HG02623 (cell line): ENCODE measurements around the gene TGFA.

Experiments used
- ATAC-seq: cut with Tn5 transposase; IDR thresholded peaks from one replicate; pipeline ENCODE4 v1.9.1; 2021; ENCODE audit warnings: moderate library complexity; ENCODE audit not compliant: unreplicated experiment

TGFA gene

DNA sequence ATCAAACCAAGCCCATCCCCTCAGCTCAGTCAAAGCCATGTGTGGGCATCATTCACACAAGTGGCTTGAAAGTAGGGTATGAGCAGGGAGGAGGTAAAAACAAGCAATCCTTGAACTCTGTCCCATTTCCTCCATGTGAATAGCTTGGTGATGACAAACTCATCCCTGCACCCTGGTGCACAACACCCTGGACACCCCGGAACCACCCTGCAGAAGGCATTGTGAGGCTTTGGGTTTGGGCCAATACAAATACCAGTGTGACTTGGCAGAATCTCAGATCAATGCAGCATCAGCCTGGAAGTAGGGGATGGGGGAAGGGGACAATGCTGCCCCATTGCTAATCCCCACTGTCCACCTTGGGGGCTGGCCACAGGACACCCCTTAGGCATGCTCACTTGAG, 28.6 kb downstream of the TGFA start:
- ATAC-seq = no peak

DNA sequence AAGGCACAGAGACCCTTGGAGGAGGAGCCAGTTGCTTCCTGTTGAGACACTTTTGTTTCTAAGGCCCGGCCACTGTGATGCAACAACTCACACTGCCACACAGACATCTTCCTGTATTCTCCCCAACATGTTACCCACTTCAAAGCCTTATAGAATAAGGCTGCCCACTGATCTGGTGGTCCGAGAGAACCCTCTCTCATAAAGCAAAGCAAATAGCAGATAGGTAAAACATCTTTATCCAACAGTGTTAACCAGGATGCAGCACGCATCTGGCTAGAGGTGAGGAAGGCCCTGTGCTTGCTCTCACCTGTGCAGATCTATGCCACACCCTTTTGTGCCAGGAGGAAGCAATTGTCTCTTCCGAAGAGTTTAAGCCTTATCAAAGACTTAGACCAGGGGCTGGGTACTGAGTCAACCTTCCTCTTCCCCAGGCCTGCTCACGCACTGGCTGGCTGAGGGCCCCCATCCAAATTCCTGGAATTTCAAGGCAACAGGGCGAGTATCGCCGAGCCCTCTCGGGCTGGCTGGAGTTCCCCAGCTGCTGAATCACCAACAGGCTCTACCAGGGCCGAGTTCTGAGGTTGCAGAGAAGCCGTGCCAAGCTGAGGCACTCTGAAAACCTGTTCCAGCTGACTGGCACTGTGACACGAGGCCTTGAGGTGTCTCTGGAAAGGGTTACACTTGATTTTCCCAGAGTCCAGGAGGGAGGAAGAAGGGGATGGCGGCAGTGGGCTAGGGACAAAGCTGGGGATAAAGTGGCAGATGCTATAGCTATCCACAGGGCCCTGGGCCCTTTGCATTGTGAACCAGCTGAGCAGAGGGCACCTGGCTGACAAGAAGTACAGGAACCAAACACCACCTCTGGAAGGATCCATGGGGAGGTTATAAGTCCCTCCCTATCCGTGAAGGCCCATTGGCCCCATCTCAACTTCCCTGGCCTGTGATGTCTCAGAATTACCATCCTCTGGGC, 29.3 kb downstream of the TGFA start:
- ATAC-seq = no peak

DNA sequence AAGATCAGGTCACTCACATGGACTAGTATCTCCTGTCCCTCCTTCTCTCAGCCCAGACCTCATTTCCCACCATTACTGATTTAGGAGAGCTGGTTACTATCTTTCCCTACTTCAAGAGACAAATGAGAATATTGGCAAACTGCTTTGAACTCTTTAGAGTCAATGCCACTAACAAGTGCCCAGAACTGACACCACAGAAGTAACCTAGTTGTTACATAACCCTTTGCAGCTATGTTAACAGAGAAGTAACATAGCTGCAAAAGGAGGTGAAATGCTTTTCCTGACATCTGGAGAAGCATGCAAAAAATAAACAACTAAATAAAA, 30.0 kb downstream of the TGFA start:
- ATAC-seq = no peak

DNA sequence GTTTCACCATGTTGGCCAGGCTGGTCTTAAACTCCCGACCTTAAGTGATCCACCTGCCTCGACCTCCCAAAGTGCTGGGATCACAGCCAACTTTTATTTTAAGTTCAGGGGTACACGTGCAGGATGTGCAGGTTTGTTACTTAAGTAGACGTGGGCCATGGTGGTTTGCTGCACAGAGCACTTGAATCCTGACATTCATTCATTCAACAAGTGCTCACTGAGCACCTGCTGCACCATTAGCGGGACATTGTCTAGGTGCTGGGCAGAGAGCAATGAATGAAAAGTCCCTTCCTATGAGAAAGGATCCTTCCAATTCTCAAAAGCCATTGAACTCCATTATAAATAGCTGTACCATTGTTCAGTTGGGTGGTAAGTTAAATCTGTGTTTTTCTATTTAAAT, 31.0 kb downstream of the TGFA start:
- no peak for ATAC-seq

DNA sequence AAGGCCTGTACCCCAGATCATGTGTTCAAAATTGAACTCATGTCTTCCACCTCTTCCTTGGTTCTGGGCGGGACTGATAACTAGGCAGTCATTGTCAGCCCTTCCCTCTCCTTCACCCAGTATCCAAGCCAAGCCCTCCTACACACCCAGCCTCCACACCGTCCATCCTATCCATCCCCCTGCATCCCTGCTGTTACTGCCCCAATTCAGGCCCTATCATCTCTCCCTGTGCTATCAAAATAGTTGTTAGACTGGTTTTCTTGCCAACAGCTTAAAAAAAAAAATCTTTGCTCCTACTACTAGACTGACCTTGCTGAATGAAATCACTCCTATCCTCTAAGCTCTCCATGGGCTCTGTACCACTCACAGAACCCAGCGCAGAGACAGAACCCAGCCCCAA, 32.8 kb downstream of the TGFA start:
- no peak for ATAC-seq

DNA sequence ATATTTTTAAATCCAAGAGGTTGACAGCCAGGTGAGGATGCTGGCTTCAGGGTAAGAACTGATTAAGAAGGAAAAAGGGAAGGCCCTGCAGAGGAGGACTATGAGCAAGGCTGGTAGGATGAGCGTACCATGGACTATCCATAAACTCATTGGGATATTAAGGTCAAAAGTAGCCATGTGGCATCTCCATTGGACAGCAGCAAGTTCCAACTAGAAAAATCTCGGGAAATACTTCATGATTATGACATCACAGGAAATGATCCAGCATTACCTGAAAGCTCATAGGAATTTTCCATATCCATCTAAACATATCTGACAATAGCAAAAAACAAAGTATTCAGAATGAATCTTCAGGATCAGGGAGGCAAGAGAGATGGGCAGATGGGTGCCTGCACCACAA, 34.2 kb downstream of the TGFA start:
- ATAC-seq = no peak

DNA sequence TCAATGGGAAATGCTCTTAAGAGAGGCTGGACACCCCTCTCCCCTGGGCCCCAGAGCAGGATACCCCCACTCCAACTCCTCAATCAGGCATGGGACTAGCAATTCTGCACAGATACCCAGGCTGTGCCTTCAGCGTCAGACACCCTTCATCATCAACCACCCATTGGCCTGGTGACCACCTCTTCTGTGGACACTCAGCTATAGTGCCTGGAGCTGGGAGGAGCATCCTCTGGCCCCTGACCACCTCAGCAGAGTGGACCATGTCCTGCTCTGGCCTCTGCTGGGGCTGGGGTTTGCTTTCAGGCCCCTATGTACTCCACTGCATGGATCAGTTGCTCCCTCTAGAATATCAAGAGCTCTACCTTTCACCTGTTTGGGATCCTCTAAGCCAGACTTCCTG, 35.1 kb downstream of the TGFA start:
- ATAC-seq = no peak

DNA sequence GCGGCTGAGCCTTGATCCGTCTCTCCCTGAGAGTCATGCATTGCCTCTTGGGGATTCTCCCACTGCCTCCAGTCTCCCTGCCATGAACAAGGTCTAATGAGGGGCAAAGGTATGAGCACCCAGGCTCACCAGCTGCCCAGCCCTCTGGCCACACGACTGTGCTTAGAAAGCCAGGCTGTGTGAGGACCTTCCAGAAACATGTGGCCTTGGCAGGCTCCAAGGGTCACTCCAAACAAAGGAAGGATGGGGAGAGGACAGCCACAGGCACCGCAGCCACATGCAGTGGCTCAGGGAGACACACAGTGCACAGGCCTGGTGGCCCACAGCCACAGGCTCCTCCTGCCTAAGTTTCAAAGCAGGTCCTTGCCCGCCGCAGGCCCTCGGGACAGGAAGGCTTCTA, 35.8 kb downstream of the TGFA start:
- ATAC-seq = no peak

DNA sequence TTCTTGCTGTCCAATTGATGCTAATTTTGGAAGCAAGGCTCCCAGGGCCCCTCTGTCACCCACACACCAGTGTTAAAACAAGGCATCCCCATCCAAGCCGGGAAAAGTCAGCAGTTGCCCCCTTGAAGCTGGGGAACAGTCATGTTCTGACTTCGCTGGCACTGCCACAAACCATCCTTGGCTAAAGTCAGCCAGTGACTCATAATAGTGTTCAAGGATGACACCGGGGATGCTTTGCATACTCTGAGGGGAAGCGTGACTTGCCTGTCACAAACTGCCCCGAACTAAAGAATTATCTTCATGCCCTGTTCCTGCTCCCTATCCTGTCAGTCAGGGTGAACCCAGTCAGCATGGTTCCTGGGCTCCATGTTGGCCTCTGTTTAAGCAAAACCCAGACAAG, 37.0 kb downstream of the TGFA start:
- ATAC-seq = peak; percentile 95

DNA sequence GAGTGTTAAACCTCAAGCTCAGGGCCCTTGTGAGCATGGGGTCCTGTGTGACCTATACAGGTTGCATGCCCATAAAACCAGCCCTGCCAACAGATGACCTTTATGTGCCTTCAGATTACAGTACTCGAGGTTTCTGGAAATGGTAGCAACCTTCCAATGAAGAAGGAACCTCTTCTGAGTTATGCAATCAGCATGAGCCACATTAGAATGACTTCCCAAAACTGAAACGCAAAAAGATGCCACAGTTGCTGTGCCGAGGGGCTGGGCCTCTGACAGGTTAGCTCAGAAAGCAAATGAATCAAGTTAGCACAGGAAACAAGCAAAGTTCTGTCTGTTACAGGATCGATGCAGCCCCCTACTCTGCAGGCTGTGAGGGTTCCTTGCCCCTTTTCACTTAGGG, 37.7 kb downstream of the TGFA start:
- no peak for ATAC-seq

DNA sequence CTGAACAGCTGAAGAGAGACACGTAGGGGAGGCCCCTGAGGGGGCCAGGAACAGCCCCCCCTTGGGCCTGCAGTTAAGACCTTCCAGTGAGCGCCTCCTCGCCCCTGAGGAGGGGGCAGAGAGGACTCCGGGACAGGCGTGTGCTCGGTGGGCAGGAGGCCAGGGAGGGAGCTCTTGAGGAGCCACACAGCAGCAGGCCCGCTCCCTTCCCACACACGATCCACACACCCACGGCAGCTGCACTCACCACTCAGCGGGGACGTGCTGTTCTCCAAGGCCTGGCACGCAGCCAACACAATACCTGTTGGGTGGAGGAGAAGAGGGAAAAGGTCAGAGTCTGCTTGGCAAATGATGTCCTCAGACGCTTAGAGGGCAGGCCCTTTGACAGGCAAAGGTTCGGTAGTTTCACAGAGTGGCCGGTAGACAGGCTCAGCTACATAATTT, 39.0 kb downstream of the TGFA start:
- no peak for ATAC-seq

DNA sequence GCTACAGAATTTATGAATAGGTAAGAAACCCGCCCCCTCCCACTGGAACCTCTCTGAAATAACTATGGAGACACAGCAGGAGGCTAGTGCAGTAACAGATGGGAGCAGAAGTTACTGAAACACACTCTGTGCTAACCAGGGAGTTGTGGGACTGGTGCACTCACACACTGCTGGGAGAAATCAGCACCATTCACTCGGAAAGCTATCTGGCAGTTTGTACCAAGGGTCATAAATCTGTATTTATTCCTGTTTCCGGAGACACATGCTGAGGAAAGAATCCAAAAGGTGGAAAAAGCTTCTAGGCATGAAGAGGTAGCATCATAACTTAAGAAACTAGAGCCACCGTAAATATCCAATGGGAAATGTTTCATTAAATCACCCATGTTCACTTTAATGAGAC, 39.9 kb downstream of the TGFA start:
- ATAC-seq = no peak

DNA sequence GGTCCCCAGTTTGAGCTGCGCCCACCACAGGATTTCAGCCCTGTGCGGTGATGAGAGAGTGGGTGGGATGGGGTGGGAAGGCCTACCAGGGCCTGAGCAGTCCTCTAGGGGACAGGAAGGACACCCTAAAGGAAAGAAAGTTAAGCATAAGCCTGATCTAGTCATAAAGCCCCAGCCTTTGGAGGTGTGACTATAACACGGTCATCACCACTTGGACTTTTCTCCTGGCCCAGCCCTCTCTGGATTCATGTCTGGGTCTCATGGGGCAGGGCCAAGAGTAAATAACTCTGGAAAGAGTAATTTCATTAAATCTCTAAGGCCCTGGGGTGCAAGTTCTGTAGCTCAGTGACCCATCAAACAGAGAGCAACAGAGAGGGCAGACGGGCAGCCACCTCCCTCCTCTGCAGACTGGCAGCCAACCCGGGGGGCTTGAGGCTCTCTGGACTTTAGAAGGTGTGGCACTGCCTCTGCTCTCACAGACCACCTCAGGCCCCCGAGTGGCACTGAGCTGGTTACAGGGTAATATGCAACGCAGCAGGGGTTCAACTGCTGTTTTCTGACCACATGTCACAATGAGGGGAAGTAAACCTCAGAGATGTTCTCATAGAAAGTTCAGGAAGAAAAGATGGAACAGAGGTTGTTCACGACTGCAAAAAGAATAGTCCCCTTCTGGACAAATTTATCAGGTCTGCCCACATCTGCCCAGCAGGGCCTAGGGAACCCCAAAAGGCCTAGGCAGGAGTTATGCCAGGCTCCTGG, 41.5 kb downstream of the TGFA start:
- no peak for ATAC-seq

DNA sequence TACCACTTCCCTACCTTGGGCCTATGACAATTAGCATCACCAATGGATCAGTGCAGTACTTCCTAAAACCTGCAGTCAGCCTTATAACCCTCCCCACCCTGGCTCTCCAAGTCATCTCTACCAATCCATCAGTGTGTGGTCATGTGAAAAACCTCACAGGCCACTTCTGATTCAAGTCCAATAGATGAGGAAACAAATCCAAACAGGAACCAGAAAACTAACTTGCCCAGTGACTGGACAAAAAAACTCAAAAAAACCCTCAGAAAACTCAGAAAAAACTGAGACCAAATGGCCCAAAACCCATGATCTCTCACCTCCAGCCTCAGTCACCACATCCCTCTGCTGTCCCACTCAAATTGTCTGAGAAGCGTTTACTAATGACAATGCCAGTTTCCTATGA, 43.3 kb downstream of the TGFA start:
- ATAC-seq = no peak

DNA sequence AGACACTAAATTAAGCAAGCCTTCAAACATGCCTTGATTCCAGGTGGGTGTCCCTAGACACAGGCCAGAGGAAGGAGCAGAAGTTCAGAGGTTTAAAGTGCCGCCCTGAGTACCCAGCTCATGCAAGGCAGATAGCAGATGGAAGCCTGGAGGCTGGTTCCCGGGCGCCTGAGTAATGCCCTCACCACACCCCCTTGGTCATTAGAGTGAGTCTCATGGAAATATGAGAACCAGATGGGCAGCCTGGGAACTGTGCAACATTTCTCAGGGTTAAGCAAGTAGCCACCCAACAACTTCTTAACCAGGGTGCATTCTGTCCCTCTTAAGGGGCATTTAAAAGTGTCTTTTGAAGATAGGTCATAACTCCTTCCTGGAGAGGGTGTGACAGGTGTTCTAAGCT, 44.1 kb downstream of the TGFA start:
- ATAC-seq = no peak

DNA sequence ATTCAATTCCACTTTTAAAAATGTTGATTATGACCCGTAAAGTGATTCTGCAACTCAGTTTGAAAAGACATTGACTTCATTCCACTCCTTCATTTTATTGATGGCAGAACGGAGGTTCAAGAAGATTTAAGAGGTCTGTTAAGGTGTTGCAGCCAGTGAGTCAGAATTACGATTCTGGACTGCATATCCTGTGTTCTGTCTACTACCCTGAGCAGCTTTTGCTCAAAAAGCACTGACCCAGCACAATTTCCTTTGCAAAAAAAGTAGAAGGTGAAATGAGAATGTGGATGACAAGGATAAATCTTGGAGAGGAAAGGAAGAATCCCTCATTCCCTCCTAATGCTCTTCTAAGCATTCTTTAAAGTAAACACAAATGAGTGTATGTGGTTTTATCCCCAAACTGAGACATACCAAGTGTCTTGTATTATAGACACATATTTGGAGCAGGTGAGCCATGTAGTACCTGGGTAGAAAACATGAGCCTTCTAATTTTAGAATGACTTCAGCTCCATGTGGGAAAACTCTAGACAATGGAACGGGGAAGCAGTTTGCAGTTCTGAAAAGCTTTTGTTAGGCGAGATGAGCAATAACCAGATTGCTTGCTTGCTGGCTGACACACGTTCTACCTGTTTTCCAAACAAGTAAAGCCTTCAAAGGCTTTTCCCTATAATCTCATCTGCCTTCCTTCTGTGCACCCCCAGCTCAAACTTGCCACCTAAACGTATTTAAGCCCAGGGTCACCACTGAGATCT, 44.7 kb downstream of the TGFA start:
- ATAC-seq = no peak

DNA sequence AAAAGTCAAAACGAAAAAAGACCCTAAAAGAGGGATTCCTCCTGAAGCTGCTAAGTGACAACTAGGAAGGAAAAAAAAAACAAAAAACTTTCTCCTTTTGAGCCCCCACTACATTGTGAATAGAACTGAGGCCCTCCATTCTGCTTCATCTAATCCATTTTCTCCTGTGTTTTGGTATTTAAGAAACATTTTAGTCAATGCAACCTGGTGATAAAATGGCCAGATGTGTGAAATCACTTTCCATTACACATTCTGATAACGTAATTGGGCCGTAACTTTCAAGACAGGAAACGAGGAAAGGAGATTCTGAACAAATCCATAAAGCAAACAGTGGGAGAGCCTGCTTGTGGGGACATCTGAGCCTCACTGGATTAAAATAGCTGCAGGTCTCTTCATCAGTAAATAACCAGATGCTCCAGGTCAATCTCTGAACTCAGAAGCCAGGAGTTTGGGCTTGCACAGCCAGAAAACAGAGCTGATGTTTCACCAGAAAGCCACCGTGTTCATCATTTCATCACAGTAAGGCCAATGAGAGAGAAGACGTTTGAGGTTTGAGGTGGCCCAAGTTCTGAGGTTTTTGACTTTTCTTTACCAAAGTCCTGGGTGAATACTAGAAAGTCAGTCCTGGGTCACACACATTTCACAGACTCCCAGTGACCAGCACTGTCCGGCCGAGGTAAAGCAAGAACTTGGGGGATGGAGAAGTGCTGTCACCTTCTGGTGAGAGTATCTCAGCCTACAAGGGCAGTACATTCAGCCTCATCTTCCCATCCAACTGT, 47.8 kb downstream of the TGFA start:
- no peak for ATAC-seq

DNA sequence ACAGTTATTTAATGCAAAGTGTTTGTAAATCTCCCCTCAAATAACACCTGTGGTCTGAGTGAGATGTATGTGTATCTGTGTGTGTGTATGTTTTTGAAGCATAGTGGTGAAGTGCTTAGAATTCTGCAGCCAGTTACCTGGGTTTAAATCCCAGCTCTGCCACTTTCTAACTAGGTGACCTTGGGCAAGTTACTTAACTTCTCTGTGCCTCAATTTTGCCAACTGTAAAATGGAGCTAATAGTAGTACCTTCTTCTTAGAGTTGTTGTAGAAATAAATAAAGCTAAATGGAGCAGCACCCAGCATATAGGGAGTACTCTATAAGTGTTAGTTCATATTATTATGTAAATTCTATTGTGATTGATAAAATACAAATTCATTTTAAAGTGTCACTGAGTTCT, 48.9 kb downstream of the TGFA start:
- no peak for ATAC-seq

DNA sequence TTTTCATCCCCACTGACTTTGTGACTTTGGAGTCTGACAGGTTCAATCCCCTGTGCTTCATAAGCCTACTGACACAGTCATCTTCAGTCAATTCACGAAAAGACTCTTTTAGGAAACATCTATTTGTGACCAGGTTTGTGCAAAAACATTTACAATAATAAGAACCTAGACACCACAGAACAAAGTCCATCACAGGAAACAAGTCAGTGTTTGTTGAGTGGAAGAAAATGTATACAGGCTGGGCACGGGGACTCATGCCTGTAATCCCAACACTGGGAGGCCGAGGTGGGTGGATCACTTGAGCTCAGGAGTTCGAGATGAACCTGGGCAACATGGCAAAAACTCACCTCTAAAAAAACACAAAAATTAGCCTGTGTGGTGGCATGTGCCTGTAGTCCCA, 49.7 kb downstream of the TGFA start:
- no peak for ATAC-seq

DNA sequence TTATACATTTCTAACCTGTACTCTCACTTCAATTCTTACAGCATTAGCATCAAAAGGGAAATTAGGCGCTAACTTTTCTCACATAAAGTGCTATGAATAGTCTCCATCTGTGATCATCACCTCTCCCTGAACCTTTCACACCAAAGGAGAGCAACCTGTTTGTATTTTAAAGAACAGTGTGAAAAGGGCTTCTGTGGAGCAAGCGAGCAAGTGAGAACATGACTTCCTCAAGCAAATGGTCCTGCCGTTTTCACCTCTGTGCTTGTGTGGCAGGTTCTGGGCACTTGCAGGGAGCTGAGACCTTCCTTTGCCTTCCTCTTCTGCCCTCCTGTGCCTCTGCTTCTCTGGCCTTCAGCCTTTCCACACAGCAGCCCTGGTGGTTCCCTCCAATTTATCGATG, 51.9 kb downstream of the TGFA start:
- no peak for ATAC-seq

DNA sequence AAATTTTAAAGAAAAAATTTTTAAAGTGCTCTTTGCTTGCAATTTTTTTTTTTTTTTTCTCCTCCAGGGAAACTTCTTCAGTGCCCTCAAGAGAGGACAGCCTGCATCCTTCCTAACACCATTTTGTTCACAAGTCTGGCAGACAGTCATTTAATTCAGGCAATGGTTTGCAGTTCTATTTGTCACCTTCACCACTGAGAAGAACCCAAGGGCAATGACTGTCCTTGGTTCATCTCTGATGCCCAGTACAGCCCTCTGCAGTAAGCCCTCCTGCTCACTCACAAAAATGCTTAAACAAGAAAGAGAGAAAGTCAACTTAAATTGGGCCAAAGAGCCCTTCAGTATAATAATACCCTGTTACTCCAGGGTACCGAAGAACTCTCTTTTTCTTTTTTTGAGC, 52.4 kb downstream of the TGFA start:
- no peak for ATAC-seq
